HL-60 (cell line): ENCODE data around the gene ZSCAN1.

Experiments used
- DNase-seq, 2 experiments: peaks; one replicate each; pipeline ENCODE4 v3.0.0-alpha.2; 2010 to 2020; ENCODE audit warnings: low read depth in 1 of 2, low spot score in 1 of 2
- H3K27ac ChIP-seq: fragments of 250-450 bp; sonication (Bioruptor Pico); replicated peaks from 2 replicates; pipeline ENCODE4 v1.5.1; 2020; ENCODE audit warnings: mild to moderate bottlenecking, moderate library complexity
- H3K27me3 ChIP-seq: fragments of 250-450 bp; sonication (Bioruptor Pico); 2 replicates; pipeline ENCODE4 v1.5.1; 2021; ENCODE audit warnings: mild to moderate bottlenecking, moderate library complexity; ENCODE audit not compliant: insufficient read depth, poor library complexity, severe bottlenecking
- H3K4me3 ChIP-seq: replicated peaks from 2 replicates; pipeline ENCODE4 v1.5.1; 2011; ENCODE audit warnings: mild to moderate bottlenecking, control low read depth, low read length; ENCODE audit not compliant: insufficient read depth
- CTCF ChIP-seq: IDR thresholded peaks from one replicate; pipeline ENCODE4 v1.5.1; 2011; ENCODE audit warnings: low read length, control low read depth, inconsistent platforms; ENCODE audit not compliant: insufficient read depth
- GABPA ChIP-seq: IDR thresholded peaks from 2 replicates; pipeline ENCODE4 v1.6.1; 2012; ENCODE audit warnings: low read depth
- POLR2AphosphoS5 ChIP-seq: IDR thresholded peaks from 2 replicates; pipeline ENCODE4 v1.6.1; 2012; ENCODE audit warnings: low read depth
- REST ChIP-seq: IDR thresholded peaks from 2 replicates; pipeline ENCODE4 v1.6.1; 2012; ENCODE audit warnings: low read depth; ENCODE audit not compliant: insufficient replicate concordance
- SPI1 ChIP-seq: IDR thresholded peaks from 2 replicates; pipeline ENCODE4 v1.6.1; 2012; ENCODE audit warnings: low read depth, mild to moderate bottlenecking, borderline replicate concordance

ZSCAN1 gene

GRCh38 chr19:58085348-58085875 is 51.6 kb downstream of the ZSCAN1 start:
- H3K4me3 ChIP-seq = no peak overlapping the region
- DNase-seq = no peak
- H3K27ac ChIP-seq = no peak overlapping the region
- TF ChIP-seq POLR2AphosphoS5 = no peak
- TF ChIP-seq GABPA = no peak
- TF ChIP-seq CTCF = no peak
- H3K27me3 ChIP-seq = no peaks in the 10 kb centered on the region

- TF ChIP-seq GABPA (no peak), REST (no peak), POLR2AphosphoS5 (no peak), SPI1 (no peak), CTCF (no peak)
- DNase-seq = no peak
- Histone ChIP-seq H3K4me3 (no peak overlapping the region), H3K27me3 (no peaks in the 10 kb centered on the region), H3K27ac (no peak overlapping the region)
Measured at GRCh38 chr19:58086825-58087710, 53.2 kb downstream of the ZSCAN1 start.

- DNase-seq = no peak
- H3K4me3 ChIP-seq = no peak overlapping the region
- TF ChIP-seq GABPA (no peak), CTCF (no peak), POLR2AphosphoS5 (no peak), SPI1 (no peak), REST (no peak)
- H3K27me3 ChIP-seq = no peaks in the 10 kb centered on the region
- H3K27ac ChIP-seq = no peak overlapping the region
Measured at GRCh38 chr19:58088521-58089052, 54.8 kb downstream of the ZSCAN1 start.
